Esophagus muscularis mucosa (tissue), 4 donors: ENCODE results near the gene SREBF2. TPM values are rescaled to one million over a fixed set of nuclear protein-coding genes. Genes with fewer than 3 reads are reported as not detected.
A peak's percentile ranks its signal among the peaks of the same experiment; 100 is the strongest.

ENCODE experiments used
- DNase-seq: peaks from one replicate; pipeline ENCODE4 v3.0.0-alpha.2; 2017; ENCODE audit errors: extremely low spot score
- H3K27ac ChIP-seq, 4 donors: fragments of 200-600 bp; sonication (generic); replicated peaks in 1 of 4; 1 replicate in 3 of 4; 2 replicates in 1 of 4; pipeline ENCODE4 v1.5.1; 2016 to 2019; ENCODE audit warnings: mild to moderate bottlenecking in 1 of 4
- H3K27me3 ChIP-seq, 4 donors: fragments of 200-600 bp; sonication (generic); one replicate each; pipeline versions ENCODE4 v1.5.1 to v1.6.0; 2016 to 2019
- H3K36me3 ChIP-seq, 4 donors: fragments of 200-600 bp; sonication (generic); one replicate each; pipeline ENCODE4 v1.5.1; 2016 to 2019
- H3K4me1 ChIP-seq, 4 donors: fragments of 200-600 bp; sonication (generic); one replicate each; pipeline ENCODE4 v1.5.1; 2016 to 2019
- H3K4me3 ChIP-seq, 4 donors: fragments of 200-600 bp; sonication (generic); 1 replicate in 2 of 4; 2 replicates in 2 of 4; pipeline ENCODE4 v1.5.1; 2016 to 2019; ENCODE audit warnings: mild to moderate bottlenecking in 4 of 4, moderate library complexity in 1 of 4
- H3K9me3 ChIP-seq, 4 donors: fragments of 200-600 bp; sonication (generic); 1 replicate in 3 of 4; 2 replicates in 1 of 4; pipeline ENCODE4 v1.5.1; 2016 to 2019
- EP300 ChIP-seq: sonication (generic); formaldehyde crosslinking; IDR thresholded peaks from one replicate; pipeline ENCODE4 v1.6.1; 2017; ENCODE audit warnings: antibody characterized with exemption
- POLR2A ChIP-seq: fragments of 450-650 bp; IDR thresholded peaks from one replicate; pipeline ENCODE4 v1.6.1; 2017; ENCODE audit warnings: antibody characterized with exemption, moderate library complexity, mild to moderate bottlenecking, low read depth
- POLR2AphosphoS5 ChIP-seq, 2 donors: sonication (generic); formaldehyde crosslinking; IDR thresholded peaks; one replicate each; pipeline ENCODE4 v1.6.1; 2017; ENCODE audit warnings: antibody characterized with exemption in 2 of 2
- WGBS: methylation state at CpG from one replicate; pipeline ENCODE4 v1.1.5; 2018; 5-methylcytosine and 5-hydroxymethylcytosine counted together
- intact Hi-C: fragments of 100-400 bp; cut with DNase I; formaldehyde crosslinking; loops from one replicate; pipeline ENCODE4 v1.15.1; 2023
- total RNA-seq, 4 donors: library from RNA; depleted of rRNA; stranded (reverse); fragments of >200 nt; gene quantifications; one replicate each; pipeline versions ENCODE4 v1.1.0 to v1.2.1, GENCODE V29; 2016
- TF ChIP-seq, protein P1 (sequence below), 3 experiments: fragments of 200-600 bp in 2 of 3; fragments of 450-650 bp in 1 of 3; sonication (generic) in 2 of 3; IDR thresholded peaks; one replicate each; pipeline ENCODE4 v1.5.1; 2017 to 2019; ENCODE audit warnings: antibody characterized with exemption in 3 of 3, mild to moderate bottlenecking in 2 of 3, moderate library complexity in 1 of 3

Gene SREBF2
- total RNA-seq, 4 donors from 2014 or later: 56.4 to 97.7 (median 57.2) TPM

DNA sequence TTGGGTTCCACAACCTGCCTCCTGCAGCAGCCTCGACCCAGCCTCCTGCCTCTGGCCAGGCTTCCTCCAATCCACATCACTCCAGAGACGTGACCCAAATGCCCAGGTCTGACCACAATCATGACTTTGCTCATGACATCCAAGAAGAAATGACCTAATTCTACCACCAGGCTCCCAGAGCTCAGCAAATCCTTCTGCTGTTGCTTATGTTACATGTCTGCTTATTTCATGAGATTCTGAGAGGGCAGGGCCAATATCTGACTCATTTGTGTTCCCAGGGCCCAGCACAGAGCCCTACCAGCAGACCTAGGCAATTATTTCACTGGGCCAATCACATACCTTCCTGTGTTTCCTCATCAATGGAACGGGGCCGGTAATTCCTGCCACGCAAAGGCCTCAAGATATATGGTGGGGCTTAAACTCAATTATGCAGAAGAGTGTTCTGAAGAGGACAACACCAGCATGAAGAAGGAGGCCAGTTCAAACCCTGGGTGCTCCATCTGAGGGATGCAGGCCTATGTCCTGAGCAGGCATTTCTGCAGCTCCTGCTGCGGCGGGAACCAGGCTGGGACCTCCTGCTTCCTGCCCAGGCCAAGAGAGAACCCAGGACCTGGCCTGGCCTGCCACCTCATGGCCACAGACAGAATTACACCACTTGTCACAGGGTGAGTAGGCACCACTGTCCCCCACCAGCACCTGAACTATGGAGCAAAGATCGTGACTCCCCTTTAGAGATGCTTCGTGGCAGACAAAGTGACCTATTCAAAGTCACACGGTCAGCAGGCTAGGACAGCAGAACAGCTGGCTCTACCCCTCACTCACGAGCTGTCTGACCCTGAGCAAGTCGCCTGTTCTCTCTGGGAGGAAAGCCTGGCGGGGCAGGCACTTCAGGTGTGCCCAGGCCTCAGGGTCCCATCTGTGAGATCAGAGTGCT lies 108.2 kb downstream of the SREBF2 start:
- intact Hi-C loops: loop anchor here (1.0 to 2.0 kb wide), 2 partner anchors 119 to 194 kb away; no protein-coding TSS in a partner anchor
- peak overlapping the region; percentile 2 to 48 (median 46) for H3K27ac ChIP-seq

DNA sequence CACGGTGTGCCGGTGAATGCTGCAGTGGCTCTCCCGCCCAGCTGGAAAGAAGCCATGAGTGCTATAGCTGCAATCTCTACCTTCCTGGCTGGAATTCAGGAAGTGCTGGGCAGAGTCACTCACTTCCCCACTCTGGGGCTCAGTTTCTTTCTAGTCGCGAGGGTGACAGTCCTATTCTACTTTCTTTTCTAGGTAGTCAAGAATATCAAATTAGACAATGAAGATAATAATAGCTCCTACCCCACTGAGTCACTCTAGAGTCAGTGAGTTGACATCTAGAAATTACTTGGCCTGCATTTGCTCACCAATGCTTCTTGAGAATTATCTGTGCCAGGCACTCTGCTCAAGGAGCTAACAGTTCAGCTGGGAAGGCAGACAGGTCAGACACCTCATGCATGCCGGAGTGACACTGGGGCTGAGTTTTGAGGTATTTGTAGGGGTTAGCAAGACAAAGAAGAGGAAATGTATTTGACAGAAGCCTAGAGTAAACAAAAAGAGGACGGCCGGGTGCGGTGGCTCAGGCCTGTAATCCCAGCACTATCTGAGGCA lies 110.8 kb downstream of the SREBF2 start:
- WGBS: 83% methylated on average over 6 of the region's 9 CpGs

More for the DNA sequence above, 108.2 kb downstream of the SREBF2 start:
- Histone ChIP-seq H3K4me3 (no peak overlapping the region), H3K9me3 (no peaks in the 10 kb centered on the region), H3K36me3 (no peaks in the 10 kb centered on the region), H3K4me1 (peaks cover 19 to 30% (median 26%) of the 10 kb centered on the region in 4 donors), H3K27me3 (peaks cover 0 to 4% (median 0%) of the 10 kb centered on the region in 4 donors)
- DNase-seq: no peak
- TF ChIP-seq, protein P1, sequence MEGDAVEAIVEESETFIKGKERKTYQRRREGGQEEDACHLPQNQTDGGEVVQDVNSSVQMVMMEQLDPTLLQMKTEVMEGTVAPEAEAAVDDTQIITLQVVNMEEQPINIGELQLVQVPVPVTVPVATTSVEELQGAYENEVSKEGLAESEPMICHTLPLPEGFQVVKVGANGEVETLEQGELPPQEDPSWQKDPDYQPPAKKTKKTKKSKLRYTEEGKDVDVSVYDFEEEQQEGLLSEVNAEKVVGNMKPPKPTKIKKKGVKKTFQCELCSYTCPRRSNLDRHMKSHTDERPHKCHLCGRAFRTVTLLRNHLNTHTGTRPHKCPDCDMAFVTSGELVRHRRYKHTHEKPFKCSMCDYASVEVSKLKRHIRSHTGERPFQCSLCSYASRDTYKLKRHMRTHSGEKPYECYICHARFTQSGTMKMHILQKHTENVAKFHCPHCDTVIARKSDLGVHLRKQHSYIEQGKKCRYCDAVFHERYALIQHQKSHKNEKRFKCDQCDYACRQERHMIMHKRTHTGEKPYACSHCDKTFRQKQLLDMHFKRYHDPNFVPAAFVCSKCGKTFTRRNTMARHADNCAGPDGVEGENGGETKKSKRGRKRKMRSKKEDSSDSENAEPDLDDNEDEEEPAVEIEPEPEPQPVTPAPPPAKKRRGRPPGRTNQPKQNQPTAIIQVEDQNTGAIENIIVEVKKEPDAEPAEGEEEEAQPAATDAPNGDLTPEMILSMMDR (IDR thresholded peaks at IDR 0.05): peak; percentile 90 to 97 (median 95)
- TF ChIP-seq EP300 (no peak), POLR2AphosphoS5 (IDR thresholded peaks at IDR 0.05) (peak in 1 of 2 donors; percentile 58)
- WGBS: 30% methylated on average over 7 of the region's 13 CpGs

DNA sequence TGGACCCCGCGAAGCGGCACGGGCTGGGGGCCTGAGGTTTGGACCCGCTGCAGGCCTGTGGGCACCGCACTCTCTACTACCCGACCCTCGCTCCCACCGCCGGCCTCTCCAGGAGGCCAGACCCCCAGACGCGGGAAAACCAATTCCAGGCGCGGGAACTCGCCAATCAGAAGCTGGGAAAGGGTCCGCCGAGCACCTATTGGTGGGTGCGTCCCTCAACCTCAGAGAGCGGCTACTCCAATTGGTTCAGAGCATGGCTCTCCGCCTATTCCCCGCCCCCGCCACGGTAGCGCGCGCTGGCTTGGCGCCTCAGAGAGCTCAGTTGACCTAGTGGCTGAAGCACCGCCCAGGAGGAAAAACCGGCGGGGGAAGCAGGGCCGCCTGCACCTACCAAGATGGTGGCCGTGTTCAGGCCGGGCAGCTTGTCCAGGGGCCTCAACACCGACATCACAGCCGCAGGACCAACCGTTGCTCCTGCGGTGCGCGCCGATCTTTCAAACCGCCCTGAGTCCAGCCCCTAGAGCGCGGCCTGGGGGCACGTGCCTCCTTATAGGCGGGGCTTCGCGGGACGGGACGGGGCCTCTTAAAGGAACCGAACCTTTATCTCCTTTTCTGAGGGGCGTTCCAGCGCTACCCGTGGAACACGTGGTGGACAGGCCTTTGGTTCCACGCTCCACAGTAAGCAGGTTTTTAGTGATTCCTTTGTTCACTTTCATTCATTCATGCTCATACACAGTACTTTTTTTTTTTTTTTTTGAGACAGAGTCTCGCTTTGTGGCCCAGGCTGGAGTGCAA lies 113.9 kb downstream of the SREBF2 start, which contains the start of gene CENPM:
TSS of gene CENPM (minus strand) at position 524 of the 795 bp plus-strand sequence. CDS start at position 448, 76 bp downstream.
- TF ChIP-seq, protein P1 (IDR thresholded peaks at IDR 0.05): peak in 1 of 3 experiments; percentile 21
- TF ChIP-seq POLR2A: no peak
- no peak for TF ChIP-seq EP300
- TF ChIP-seq POLR2AphosphoS5 (IDR thresholded peaks at IDR 0.05): peak in 1 of 2 donors; percentile 80
- H3K36me3 ChIP-seq: no peaks in the 10 kb centered on the region
- WGBS: 4% methylated on average over 20 of the region's 56 CpGs
- peaks cover 11 to 20% (median 18%) of the 10 kb centered on the region in 4 donors for H3K4me1 ChIP-seq
- intact Hi-C loops: no loop called here
- peak within 1 kb of the TSS; percentile 53 to 60 (median 56) for H3K27ac ChIP-seq
- DNase-seq: peak; percentile 98
- no peaks in the 10 kb centered on the region for H3K9me3 ChIP-seq
- H3K4me3 ChIP-seq: peak within 1 kb of the TSS; percentile 64 to 79 (median 68)
- peaks cover 0 to 18% (median 0%) of the 10 kb centered on the region in 4 donors for H3K27me3 ChIP-seq

More for the DNA sequence above, 110.8 kb downstream of the SREBF2 start:
- DNase-seq: no peak
- no peaks in the 10 kb centered on the region for H3K9me3 ChIP-seq
- no peak overlapping the region for H3K27ac ChIP-seq
- peaks cover 23 to 37% (median 35%) of the 10 kb centered on the region in 4 donors for H3K4me1 ChIP-seq
- peaks cover 0 to 4% (median 0%) of the 10 kb centered on the region in 4 donors for H3K27me3 ChIP-seq
- H3K4me3 ChIP-seq: no peak overlapping the region
- no peaks in the 10 kb centered on the region for H3K36me3 ChIP-seq
- intact Hi-C loops: loop anchor here (2.0 kb wide), 1 partner anchor 247 kb away; no protein-coding TSS in a partner anchor
- TF ChIP-seq EP300 (no peak), POLR2A (no peak)

DNA sequence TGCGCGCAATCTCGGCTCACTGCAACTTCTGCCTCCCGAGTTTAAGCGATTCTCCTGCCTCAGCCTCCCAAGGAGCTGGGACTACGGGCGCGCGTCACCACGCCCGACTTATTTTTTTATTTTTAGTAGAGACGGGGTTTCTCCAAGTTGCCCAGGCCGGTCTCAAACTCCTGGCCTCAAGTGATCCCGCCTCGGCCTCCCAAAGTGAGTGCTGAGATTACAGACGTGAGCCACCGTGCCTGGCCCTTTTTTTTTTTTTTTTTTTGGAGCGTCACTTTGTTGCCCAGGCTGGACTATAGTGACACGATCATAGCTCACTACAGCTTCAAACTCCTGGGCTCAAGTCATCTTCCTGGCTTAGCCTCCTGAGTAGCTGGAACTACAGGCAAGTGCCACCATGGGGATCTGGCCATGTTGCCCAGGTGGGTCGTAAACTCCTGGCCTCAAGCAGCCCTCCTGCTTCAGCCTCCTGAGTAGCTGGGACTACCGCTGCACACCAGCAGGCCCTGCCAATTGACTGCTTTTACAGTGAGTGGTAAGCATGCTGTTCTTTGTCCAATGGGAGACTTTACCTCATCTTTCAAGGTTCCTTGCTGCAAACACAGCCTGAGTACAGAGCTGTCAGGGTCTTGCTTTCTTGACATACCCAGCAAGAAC lies 114.6 kb downstream of the SREBF2 start:
- intact Hi-C loops: no loop called here
- TF ChIP-seq POLR2A (no peak), EP300 (no peak), POLR2AphosphoS5 (IDR thresholded peaks at IDR 0.05) (no peak)
- TF ChIP-seq, protein P1 (IDR thresholded peaks at IDR 0.05): no peak
- Histone ChIP-seq H3K27me3 (peaks cover 0 to 26% (median 0%) of the 10 kb centered on the region in 4 donors), H3K27ac (peak overlapping the region; percentile 53 to 60 (median 56)), H3K36me3 (no peaks in the 10 kb centered on the region), H3K4me1 (peaks cover 11 to 20% (median 18%) of the 10 kb centered on the region in 4 donors), H3K4me3 (peak overlapping the region; percentile 64 to 79 (median 68)), H3K9me3 (no peaks in the 10 kb centered on the region)
- DNase-seq: no peak
- WGBS: 70% methylated on average over 21 of the region's 21 CpGs
